Measurements from ENCODE around the gene TXNDC15. TPM values are rescaled to one million over a fixed set of nuclear protein-coding genes. Genes with fewer than 3 reads are reported as not detected.
"Not testable (repeated sequence)": the region's sequence is repeated elsewhere in the genome, so short reads cannot be mapped to it uniquely, and the experiment has no call there.

The TXNDC15 gene
- total RNA-seq, 4 donors from 2014 or later = 37.0 to 81.1 (median 59.6) TPM

DNA sequence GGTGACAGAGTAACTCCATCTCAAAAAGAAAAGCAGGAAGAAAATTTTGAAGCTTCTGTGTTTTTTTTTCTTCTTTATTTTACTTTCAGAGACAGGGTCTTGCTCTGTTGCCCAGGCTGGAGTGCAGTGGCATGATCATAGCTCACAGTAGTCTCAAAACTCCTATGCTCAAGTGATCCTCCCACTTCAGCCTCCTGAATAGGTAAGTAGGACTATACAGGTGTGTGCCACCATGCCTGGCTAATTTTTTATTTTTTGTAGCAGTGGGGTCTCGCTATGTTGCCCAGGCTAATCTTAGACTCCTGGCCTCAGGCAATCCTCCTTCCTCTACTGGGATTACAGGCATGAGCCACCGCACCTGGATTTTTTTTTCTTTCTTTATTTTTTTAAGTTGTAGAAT, 38.5 kb upstream of the TXNDC15 start:
- in situ Hi-C loops (cut with MboI; ENCODE audit: low sequenced_read_pairs in 4 of 4) (no loop called here), intact Hi-C loops (cut with DNase I; ENCODE audit: low total_unique reads) (no loop called here)
- H3K4me3 ChIP-seq = no peak overlapping the region
- DNase-seq (no peak), ATAC-seq (no peak)
- peaks cover 0 to 35% of the 10 kb centered on the region in 2 donors for H3K36me3 ChIP-seq
- peaks cover 0 to 3% of the 10 kb centered on the region in 2 donors for H3K4me1 ChIP-seq
- H3K9me3 ChIP-seq = no peaks in the 10 kb centered on the region
- no peak overlapping the region for H3K27ac ChIP-seq
- no peaks in the 10 kb centered on the region for H3K27me3 ChIP-seq
- no peak for TF ChIP-seq POLR2A (IDR thresholded peaks at IDR 0.05)
- TF ChIP-seq, protein P1, sequence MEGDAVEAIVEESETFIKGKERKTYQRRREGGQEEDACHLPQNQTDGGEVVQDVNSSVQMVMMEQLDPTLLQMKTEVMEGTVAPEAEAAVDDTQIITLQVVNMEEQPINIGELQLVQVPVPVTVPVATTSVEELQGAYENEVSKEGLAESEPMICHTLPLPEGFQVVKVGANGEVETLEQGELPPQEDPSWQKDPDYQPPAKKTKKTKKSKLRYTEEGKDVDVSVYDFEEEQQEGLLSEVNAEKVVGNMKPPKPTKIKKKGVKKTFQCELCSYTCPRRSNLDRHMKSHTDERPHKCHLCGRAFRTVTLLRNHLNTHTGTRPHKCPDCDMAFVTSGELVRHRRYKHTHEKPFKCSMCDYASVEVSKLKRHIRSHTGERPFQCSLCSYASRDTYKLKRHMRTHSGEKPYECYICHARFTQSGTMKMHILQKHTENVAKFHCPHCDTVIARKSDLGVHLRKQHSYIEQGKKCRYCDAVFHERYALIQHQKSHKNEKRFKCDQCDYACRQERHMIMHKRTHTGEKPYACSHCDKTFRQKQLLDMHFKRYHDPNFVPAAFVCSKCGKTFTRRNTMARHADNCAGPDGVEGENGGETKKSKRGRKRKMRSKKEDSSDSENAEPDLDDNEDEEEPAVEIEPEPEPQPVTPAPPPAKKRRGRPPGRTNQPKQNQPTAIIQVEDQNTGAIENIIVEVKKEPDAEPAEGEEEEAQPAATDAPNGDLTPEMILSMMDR (IDR thresholded peaks at IDR 0.05 in 4 of 5, conservative IDR thresholded peaks at IDR 0.05 in 1 of 5) = no peak

DNA sequence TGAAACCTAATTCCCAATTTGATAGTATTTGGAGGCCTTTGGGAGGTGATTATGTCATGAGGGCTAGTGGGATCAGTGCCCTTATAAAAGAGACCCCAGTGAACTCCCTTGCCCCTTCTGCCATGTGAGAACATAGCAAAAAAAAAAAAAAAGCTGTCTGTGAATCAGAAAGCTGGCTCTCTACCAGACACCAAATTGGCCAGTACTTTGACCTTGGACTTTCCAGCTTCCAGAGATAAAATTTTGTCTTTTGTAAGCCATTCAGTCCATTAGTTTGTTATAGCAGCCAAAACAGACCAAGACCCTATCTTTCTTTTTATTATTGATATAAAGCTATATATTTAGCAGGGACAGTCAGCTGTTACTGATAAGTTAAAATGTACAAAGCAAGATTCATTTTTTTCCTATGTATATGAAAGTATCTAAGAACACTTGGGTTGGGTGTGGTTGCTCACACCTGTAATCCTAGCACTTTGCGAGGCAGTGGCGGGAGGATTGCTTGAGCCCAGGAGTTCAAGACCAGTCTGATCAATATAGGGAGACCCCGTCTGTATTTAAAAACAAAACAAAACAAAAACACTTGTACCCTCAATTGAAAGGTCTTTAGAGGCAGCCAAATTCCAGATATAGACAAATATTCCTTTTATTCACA, 36.5 kb upstream of the TXNDC15 start:
- DNase-seq = no peak
- no peaks in the 10 kb centered on the region for H3K27me3 ChIP-seq
- no peak for TF ChIP-seq POLR2A (IDR thresholded peaks at IDR 0.05)
- TF ChIP-seq, protein P1 (IDR thresholded peaks at IDR 0.05 in 4 of 5, conservative IDR thresholded peaks at IDR 0.05 in 1 of 5) = no peak
- no peak overlapping the region for H3K27ac ChIP-seq
- H3K9me3 ChIP-seq = no peaks in the 10 kb centered on the region
- peaks cover 0 to 35% of the 10 kb centered on the region in 2 donors for H3K36me3 ChIP-seq
- H3K4me1 ChIP-seq = peaks cover 0 to 3% of the 10 kb centered on the region in 2 donors
- intact Hi-C loops (cut with DNase I; ENCODE audit: low total_unique reads) (no loop called here), in situ Hi-C loops (cut with MboI; ENCODE audit: low sequenced_read_pairs in 4 of 4) (no loop called here)
- no peak for ATAC-seq
- no peak overlapping the region for H3K4me3 ChIP-seq

DNA sequence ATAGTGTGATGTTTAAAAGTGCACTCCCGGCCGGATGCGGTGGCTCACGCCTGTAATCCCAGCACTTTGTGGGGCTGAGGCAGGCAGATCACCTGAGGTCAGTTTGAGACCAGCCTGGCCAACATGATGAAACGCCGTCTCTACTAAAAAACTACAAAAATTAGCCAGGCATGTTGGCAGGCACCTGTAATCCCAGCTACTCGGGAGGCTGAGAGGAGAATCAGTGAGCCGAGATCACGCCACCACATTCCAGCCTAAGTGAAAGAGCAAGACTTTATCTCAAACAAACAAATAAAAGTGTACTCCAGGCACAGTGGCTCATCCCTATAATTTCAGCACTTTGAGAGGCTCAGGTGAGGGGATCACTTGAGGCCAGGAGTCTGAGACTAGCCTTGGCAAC, 35.8 kb upstream of the TXNDC15 start:
- H3K27ac ChIP-seq; H3K9me3 ChIP-seq; ATAC-seq; in situ Hi-C loops (cut with MboI; ENCODE audit: low sequenced_read_pairs in 4 of 4); H3K27me3 ChIP-seq; intact Hi-C loops (cut with DNase I; ENCODE audit: low total_unique reads); DNase-seq; H3K4me1 ChIP-seq; H3K4me3 ChIP-seq: not testable (repeated sequence)
- H3K36me3 ChIP-seq = peaks cover 0 to 29% of the 10 kb centered on the region in 2 donors

DNA sequence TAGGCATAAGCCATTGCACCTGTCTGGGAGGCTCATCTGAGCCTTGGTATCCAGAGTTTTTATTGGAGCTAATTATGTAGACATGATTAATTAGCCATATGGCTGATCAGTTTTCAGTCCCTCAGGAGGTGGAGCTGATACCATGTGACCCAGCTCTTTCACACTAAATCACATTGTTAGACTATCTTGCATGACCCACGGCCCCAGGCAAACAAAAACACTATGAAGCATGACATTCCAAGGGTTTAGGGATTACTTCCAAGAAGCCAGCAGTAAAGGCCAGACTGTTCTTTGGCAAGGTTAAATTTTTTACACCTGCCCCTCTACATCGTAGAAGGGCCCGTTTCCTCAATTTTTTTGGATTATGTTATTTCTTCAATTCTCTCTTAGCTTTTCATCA, 33.4 kb upstream of the TXNDC15 start:
- H3K4me3 ChIP-seq = no peak overlapping the region
- peaks cover 0 to 7% of the 10 kb centered on the region in 2 donors for H3K4me1 ChIP-seq
- TF ChIP-seq, protein P1 (IDR thresholded peaks at IDR 0.05 in 4 of 5, conservative IDR thresholded peaks at IDR 0.05 in 1 of 5) = no peak
- no peak for TF ChIP-seq POLR2A (IDR thresholded peaks at IDR 0.05)
- no peaks in the 10 kb centered on the region for H3K27me3 ChIP-seq
- no peaks in the 10 kb centered on the region for H3K9me3 ChIP-seq
- in situ Hi-C loops (cut with MboI; ENCODE audit: low sequenced_read_pairs in 4 of 4) = no loop called here
- peaks cover 0 to 20% of the 10 kb centered on the region in 2 donors for H3K36me3 ChIP-seq
- intact Hi-C loops (cut with DNase I; ENCODE audit: low total_unique reads) = no loop called here
- no peak overlapping the region for H3K27ac ChIP-seq
- DNase-seq (no peak), ATAC-seq (no peak)

DNA sequence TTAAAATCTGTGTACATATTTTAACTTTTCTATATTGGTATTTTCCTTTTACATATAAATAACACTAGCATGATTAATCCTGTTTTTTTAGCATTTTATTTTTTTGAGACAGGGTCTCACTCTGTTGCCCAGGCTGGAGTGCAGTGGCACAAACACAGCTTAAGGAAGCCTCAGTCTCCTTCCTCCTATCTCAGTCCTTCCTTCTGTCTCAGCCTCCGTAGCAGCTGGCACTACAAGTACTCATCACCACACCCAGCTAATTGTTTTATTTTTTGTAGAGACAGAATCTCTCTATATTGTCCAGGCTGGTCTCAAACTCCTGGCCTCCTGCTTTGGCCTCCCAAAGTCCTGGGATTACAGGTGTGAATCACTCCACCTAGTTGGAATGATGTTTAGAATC, 29.9 kb upstream of the TXNDC15 start:
- in situ Hi-C loops (cut with MboI; ENCODE audit: low sequenced_read_pairs in 4 of 4) = no loop called here
- ATAC-seq = no peak
- Histone ChIP-seq H3K36me3 (peaks cover 0 to 17% of the 10 kb centered on the region in 2 donors), H3K27me3 (no peaks in the 10 kb centered on the region), H3K27ac (peak overlapping the region in 1 of 4 donors; percentile 7), H3K4me1 (peaks cover 13 to 15% of the 10 kb centered on the region in 2 donors), H3K4me3 (no peak overlapping the region), H3K9me3 (no peaks in the 10 kb centered on the region)
- intact Hi-C loops (cut with DNase I; ENCODE audit: low total_unique reads) = no loop called here
- DNase-seq = no peak
- TF ChIP-seq, protein P1 (IDR thresholded peaks at IDR 0.05 in 4 of 5, conservative IDR thresholded peaks at IDR 0.05 in 1 of 5) = no peak
- TF ChIP-seq POLR2A (IDR thresholded peaks at IDR 0.05) = no peak
